Measurements from ENCODE around the gene LRMDA. TPM values are rescaled to one million over a fixed set of nuclear protein-coding genes. Genes with fewer than 3 reads are reported as not detected.
"Not testable (repeated sequence)": the region's sequence is repeated elsewhere in the genome, so short reads cannot be mapped to it uniquely, and the experiment has no call there.

LRMDA gene
- total RNA-seq, 1 experiment from 2014 or later, result 0.10 TPM

DNA sequence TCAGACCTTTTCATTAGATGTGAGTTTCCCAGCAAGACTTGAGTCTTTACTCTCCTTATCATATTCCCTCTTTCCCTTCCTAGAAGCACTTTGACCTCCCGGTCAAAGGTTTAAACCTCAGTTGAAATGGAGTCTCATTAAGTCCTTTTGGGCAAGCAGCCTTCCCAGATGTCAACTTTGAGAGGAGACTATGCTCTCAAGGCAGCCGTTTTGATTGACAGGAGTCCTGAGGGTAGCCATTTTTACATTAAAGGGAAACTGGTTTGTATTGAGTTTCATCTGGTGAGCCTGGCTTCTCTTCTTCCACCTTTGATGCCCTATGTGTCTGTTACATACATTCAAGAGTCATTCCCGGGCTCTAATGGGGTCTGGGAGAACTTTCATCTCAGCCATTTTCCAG, 685.1 kb downstream of the LRMDA start:
- no peak for DNase-seq (ENCODE audit: low spot score)

- DNase-seq (ENCODE audit: low spot score), result no peak
These were observed 686.5 kb downstream of the LRMDA start for GRCh38 chr10:76117949-76118348.

GRCh38 chr10:76119036-76119435, 687.6 kb downstream of the LRMDA start:
- no peak for DNase-seq (ENCODE audit: low spot score)

DNA sequence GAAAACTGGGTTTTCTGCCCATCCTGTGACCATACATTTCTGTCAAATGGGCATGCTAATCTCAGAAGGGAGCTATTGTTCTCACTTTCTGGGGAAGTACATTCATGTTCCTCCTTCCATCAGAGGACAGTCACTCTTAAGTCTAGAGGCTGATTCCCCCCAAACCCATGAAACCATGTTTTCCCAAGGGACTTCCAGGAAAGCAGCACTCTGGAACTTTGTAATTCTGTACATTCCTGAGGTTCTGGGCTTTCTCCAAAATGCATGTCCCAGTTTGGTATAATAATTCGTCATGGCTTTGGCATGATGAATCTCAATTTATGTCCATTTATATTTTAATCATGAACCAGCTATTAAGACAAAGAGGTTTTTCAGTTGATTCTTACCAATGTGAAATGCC, 688.1 kb downstream of the LRMDA start:
- no peak for DNase-seq (ENCODE audit: low spot score)

- DNase-seq (ENCODE audit: low spot score), result no peak
These were observed 690.6 kb downstream of the LRMDA start for GRCh38 chr10:76122056-76122455.

DNA sequence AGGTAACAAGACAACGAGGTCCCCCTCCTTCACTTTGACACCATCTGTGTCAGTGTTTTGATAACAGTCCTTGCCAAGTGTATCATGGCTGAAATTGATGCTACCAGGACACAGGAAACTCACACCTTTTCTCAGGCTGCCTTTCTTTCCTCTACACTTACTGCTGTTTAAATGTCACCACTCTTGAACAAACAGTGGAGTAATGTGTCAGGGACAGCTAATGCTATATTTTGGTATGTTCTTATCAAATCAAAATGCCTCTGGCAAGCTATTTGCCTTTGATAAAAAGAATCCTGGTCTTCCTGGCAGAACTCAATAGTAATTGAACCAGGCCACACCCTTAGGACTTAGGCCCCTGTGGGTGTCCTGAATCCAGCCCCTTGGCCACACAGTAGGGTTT, 692.9 kb downstream of the LRMDA start:
- DNase-seq (ENCODE audit: low spot score), result no peak

- DNase-seq (ENCODE audit: low spot score), result no peak
These were observed 694.5 kb downstream of the LRMDA start for GRCh38 chr10:76125900-76126299.

DNA sequence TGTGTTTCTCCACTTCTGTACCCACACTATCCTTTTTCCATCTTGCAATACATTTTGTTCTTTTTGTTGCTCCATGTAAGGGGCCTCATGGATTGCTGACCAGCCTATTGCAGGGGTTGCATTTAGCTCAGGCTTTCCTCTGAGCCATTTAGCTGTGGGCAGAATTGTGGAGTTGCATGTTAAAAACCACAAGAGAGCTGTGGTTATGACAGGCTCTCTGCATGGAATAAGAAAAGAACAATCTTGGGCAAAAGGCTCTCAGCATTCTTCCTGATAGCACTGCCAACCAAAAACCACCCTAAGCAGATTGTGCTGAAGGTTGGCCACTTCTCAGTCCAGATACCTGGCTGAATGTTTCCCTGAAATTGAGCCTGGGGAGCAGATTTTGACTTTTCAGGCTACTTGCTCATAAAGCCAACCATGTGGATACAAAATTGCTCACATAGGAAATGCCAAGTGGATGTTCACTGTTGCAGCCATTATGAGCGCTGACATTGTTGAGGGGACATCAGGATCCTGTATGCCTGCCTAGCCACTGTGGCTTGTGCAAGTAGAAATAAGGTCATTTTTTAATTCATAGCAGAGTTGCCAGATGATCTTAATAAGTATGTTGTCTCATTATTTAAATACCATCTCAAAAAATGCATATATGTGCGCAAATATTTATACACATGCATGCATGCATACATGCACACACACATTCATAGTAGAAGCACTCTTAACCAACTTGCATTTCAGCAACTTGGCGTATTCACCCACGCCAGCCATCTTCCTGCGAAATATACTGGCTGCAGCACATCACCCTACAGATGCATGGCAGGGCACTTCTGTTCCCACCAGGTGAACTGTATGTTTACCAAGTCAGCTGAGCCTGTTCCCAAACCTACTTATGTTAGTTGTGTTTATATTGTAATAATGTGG, 695.4 kb downstream of the LRMDA start:
- DNase-seq (ENCODE audit: low spot score), result peak; percentile 56

DNA sequence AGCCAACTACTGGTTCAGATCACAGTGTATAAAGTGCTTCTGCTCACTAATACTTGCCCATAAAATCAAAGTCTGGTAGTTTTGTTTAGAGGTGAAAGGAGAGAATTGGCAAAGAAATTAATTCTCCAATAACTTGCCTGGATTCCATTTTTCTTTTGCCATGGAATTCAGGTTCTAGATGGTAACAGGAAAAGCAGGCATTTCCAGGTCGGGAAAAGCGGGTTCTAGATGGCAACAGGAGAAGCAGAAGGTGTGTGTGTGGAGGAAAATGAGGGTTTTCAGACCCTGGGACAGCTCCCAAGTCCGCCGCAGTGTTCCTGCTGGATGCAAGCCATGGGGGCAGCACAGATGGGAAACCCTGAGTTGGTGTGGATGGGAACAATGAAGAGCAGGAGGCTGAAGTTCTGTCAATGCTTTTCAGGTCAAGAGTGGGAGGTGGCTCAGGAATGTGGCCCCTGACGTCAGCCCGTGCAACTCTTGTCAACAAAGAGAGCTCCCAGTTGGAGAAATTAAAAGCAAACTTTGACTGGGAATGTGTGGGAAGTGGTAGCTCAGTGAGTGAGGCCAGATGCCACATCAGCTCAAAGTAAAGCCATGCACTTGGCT, 696.7 kb downstream of the LRMDA start:
- DNase-seq (ENCODE audit: low spot score), result no peak

GRCh38 chr10:76129213-76129612, 697.8 kb downstream of the LRMDA start:
- no peak for DNase-seq (ENCODE audit: low spot score)

DNA sequence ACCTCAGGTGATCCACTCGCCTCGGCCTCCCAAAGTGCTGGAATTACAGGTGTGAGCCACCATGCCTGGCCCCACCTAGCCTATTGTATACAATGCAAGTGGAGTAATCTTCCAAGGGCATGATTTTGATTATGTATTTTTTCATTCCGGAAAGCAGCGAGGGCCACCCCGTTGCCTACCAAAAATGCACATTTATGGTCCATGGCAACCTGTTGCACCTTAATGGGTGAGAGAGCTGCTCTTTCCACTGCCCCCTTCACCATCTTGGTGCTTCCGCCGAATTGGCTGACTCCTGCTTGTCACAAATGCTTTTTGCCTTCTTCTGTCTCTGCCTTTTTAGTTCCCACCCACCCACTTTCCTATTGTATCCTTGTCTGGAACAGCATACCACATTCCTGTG, 699.5 kb downstream of the LRMDA start:
- no peak for DNase-seq (ENCODE audit: low spot score)

- DNase-seq (ENCODE audit: low spot score), result no peak
These were observed 702.3 kb downstream of the LRMDA start for GRCh38 chr10:76133597-76134255.

DNA sequence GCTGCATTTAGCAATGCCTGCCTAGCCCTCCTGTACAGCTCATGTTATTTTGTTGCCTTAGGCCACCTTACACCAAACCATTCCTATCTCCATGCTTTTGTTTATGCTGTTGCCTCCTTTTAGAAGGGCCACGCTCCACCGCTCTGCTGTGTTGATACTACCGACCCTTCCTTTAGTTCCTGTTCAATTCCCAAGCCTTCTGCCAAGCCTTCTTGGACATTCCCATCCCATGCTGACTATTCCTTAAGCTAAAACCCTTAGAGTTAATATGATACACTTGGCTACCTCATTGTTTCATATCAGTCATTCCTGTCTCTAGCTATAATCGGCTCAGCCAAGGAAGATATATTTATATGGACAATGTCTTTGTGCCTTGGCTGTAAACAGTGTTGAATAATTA, 705.5 kb downstream of the LRMDA start:
- DNase-seq (ENCODE audit: low spot score), result no peak

DNA sequence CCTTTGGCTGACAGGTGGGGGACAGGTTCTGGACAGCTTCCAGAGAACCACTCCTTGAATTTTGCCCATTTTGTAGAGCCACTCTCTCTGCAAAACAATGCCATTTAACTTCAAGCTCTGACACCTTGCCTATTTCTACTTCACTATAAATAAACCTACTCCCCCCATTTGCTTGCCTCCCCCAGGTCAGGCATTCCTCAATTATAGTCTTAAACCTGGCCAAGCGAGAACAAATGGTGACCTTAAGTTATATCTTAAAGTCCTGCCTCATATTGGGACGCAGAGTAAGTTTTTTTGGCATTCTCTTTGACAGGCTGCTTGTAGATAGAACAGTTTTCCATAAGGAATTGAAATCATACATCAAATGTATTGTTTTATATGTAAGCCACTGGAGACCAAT, 706.9 kb downstream of the LRMDA start:
- DNase-seq (ENCODE audit: low spot score), result no peak

DNA sequence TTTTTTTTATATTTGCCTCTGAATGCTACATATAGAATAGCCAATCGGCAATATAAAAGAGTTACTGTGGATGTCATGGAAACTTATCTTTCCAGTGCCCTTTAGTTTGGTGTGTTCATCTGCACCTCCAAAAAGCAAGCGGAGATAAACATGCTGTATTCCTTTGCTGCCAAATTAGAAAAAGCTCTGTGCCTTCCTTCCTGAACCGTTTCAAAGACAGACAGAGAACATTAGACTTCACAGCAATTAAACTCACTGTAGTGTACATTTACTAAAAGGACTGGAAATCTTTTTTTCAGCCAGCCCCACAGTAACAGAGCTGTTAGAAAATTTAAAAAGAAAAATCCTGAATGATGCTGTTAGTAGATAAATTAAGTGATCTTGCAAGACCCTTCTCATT, 707.5 kb downstream of the LRMDA start:
- no peak for DNase-seq (ENCODE audit: low spot score)

DNA sequence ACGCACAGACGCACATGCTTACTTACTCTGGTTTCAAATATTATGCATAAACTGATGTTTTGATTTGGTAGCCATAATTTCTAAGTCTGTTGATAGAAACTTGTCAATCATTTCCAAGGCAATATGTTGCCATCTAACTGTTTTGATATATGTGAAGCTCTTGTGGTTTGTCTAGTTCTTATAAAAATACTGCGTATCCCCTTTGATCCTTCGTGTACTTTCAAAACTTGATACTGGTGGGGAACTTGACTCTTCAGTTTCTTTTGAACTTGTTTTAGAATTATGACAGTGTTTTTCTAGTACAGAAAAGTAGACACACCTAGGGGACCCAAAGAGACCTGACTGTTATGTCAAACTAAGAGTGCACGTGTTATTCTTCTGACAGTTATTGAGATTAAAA, 708.0 kb downstream of the LRMDA start:
- DNase-seq (ENCODE audit: low spot score), result no peak

DNA sequence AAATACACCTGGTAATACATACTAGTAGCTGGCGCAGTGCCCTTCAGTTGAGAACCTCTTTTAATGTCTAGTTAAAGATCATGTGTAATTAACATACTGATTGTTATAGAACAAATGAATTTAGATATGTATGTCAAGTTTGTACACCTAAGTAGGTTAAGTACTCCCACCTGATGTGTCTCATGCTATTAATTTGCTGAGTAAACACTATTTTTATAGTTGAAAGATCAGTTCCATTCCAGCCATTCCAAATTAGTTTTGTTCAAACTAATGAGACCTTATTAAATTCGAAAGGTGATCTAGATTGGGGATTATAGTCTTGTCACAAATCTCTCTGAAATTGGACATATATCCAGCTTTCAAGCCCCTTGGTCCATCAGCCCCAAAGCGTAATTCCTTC, 710.0 kb downstream of the LRMDA start:
- no peak for DNase-seq (ENCODE audit: low spot score)

DNA sequence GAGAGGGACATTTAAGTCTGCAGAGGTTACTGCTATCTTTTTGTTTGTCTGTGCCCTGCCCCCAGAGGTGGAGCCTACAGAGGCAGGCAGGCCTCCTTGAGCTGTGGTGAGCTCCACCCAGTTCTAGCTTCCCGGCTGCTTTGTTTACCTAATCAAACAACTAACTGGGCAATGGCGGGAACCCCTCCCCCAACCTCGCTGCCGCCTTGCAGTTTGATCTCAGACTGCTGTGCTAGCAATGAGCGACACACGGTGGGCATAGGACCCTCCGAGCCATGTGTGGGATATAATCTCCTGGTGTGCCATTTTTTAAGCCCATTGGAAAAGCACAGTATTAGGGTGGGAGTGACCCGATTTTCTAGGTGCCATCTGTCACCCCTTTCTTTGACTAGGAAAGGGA, 716.8 kb downstream of the LRMDA start:
- DNase-seq (ENCODE audit: low spot score), result not testable (repeated sequence)

DNA sequence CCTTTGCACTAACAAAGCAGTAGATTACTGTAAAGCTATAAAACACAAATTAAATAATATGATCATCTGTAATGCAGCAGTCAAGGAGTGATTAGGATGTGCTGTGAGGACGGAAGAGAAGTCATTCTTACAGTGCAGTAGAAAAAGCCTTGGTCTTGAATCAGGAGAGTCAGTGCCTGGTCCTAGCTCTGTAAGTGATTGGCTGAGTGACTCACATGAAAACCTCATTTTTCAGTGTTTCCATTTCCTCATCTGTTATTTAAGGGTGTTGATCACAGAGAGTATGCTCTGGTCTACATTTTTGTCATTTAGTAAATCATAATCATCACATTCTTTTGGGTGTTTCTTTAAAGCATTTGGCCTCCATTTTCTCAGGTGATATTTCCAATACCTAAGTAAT, 717.8 kb downstream of the LRMDA start:
- no peak for DNase-seq (ENCODE audit: low spot score)

DNA sequence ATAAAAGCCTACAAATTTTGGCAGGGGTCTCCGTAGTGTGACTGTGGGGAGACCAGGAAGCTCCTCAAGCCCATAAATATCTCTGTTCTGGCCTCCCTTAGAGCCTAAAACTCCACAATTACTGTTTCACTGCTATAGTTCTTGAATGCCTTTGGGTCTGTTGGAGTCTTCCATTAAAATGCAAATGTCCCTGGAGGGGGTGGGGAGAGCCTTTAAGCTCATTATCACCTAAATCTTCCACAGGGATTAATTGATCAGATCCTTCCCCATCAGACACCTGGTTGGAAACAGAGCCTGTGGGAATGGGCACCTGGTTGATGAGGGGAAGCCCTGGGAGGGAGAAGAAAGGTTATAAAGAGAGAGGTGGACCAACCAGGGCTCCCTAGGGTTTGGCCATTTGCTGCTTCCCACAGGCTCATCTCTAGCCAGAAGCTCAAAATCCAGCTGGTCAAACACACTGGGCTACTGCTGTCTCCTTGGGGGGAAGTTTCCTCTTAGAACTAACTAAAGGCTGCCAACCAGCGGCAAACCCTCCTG, 718.2 kb downstream of the LRMDA start:
- no peak for DNase-seq (ENCODE audit: low spot score)

DNA sequence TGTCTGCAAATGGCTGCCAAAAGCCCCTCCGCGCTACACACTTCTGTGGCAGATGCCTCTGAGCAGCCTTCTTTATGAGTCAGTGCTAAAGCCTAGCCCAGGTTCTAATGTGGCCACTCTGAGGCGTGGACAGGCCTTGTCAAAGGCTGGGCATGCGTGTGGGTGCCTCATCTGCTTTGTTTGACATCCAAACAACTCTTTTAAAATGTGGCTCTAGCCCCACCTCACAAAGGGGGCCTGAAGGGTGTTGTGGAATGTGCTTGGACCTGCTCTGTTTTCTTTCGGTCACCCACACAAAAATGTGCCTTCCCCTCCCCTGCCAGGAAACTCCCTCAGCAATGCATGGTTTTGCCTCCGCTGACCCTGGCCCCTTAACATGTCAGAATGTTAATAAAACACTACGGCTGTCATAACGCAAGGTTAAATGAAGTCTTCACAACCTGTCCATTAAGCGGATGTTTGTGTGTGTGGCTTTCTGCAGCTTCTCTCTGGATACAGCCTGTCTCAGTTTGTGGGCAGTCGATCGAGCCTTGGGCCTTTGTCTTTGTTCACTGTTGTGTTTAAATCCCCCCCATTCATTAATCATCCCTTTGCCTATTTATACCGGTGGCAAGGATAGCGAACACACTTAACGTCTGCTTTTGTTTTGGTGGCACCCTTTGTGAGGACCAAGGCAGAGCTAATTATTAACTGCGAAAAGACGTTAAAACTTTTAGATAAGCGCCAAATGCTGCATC, 718.9 kb downstream of the LRMDA start:
- no peak for DNase-seq (ENCODE audit: low spot score)

DNA sequence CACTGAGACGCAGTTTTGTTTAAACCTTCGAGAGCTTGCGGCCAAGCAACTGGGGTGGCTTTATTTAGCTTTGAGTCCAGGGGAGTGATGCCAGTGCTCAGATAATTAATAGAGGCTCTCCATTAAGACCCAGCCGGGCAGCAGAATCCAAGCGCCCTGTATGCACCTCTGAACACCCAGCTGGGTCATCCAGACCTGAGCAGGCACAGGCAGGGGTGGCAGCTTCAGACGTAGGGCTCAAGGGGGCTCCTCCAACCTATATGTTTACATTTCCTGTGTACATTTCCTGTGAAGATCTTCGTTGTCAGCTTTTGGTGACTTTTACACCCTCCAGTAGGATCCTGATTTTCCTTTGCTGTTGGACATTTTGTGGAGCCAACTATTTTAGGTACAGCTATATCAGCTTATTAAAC, 719.5 kb downstream of the LRMDA start:
- no peak for DNase-seq (ENCODE audit: low spot score)
